Heart right ventricle (tissue), 16 donors: Measurements from ENCODE around the gene MAP3K7. TPM values are rescaled to one million over a fixed set of nuclear protein-coding genes. Genes with fewer than 3 reads are reported as not detected.

Source experiments
- ATAC-seq, 8 donors: fragments of 200-7000 bp; cut with Tn5 transposase; one replicate each; pipeline ENCODE4 v1.9.1; 2020; ENCODE audit warnings: mild to moderate bottlenecking in 8 of 8, moderate library complexity in 8 of 8, moderate number of reproducible peaks in 1 of 8
- DNase-seq, 2 donors: peaks; one replicate each; pipeline ENCODE4 v3.0.0-alpha.2; 2020
- H3K27ac ChIP-seq, 10 donors: fragments of 200-600 bp; sonication (generic) in 2 of 10; one replicate each; pipeline versions ENCODE4 v1.5.0 to v1.8.0; 2020 to 2022; ENCODE audit warnings: mild to moderate bottlenecking in 3 of 10
- H3K27me3 ChIP-seq, 7 donors: fragments of 200-600 bp; one replicate each; pipeline ENCODE4 v1.8.0; 2021 to 2022; ENCODE audit warnings: mild to moderate bottlenecking in 2 of 7
- H3K36me3 ChIP-seq, 9 donors: fragments of 200-600 bp; sonication (generic) in 1 of 9; one replicate each; pipeline versions ENCODE4 v1.5.0 to v1.8.0; 2020 to 2022; ENCODE audit warnings: mild to moderate bottlenecking in 2 of 9
- H3K4me1 ChIP-seq, 9 donors: fragments of 200-600 bp; sonication (generic) in 1 of 9; one replicate each; pipeline versions ENCODE4 v1.5.0 to v1.8.0; 2020 to 2022; ENCODE audit warnings: mild to moderate bottlenecking in 4 of 9
- H3K4me3 ChIP-seq, 10 donors: fragments of 200-600 bp; sonication (generic) in 2 of 10; one replicate each; pipeline versions ENCODE4 v1.5.0 to v1.8.0; 2020 to 2022; ENCODE audit warnings: mild to moderate bottlenecking in 7 of 10, moderate library complexity in 2 of 10
- H3K9me3 ChIP-seq, 11 donors: fragments of 200-600 bp in 10 of 11; sonication (generic) in 2 of 11; one replicate each; pipeline versions ENCODE4 v1.5.0 to v1.8.0; 2013 to 2022; ENCODE audit warnings: mild to moderate bottlenecking in 2 of 11, control low read depth in 1 of 11, moderate library complexity in 1 of 11
- WGBS, 2 donors: extraction: QIAGEN DNeasy Blood & Tissue Kit; methylation state at CpG; one replicate each; pipeline ENCODE4 v1.1.7; 2013; ENCODE audit warnings: inconsistent platforms in 1 of 2; 5-methylcytosine and 5-hydroxymethylcytosine counted together
- intact Hi-C, 10 donors: fragments of 100-400 bp; cut with DNase I; formaldehyde crosslinking; loops; one replicate each; pipeline versions ENCODE4 v1.11.1 to v1.14.2; 2022
- long read RNA-seq, 3 donors: library from polyadenylated mRNA; unstranded; transcript quantifications; one replicate each; pipeline ENCODE4 v2.0.0, GENCODE V29; 2020 to 2021
- polyA plus RNA-seq, 2 donors: library from polyadenylated mRNA; stranded (reverse); fragments of 200-250 nt; gene quantifications; one replicate each; pipeline ENCODE4 v1.2.3, GENCODE V29; 2013
- total RNA-seq, 10 donors: library from RNA; stranded (reverse); fragmentation: NEBNext Ultra II Directional in 3 of 10; extraction: Animal tissue kit (Norgen Biotek cat#: 25700) in 3 of 10; gene quantifications; one replicate each; pipeline versions ENCODE4 v1.2.1 to v1.2.4, GENCODE V29; 2021 to 2023
- TF ChIP-seq, protein P1 (sequence below), 9 donors: fragments of 200-600 bp; sonication (generic) in 2 of 9; IDR thresholded peaks; one replicate each; pipeline versions ENCODE4 v1.5.0 to v1.8.0; 2021 to 2022; ENCODE audit warnings: antibody characterized with exemption in 9 of 9, mild to moderate bottlenecking in 5 of 9, moderate library complexity in 1 of 9
- donor health status: Arrhythmogenic right ventricular cardiomyopathy.
- donor health status: ischemic (EF 13 %, LVEDD 7.1; RV severe dilation, severe dysfunction).
- donor health status: healthy with polysubstance abuse.
- donor health status: DM: no; HTN: yes; CAD: no.
- donor health status: DM: no; HTN: no; CAD: no.
- donor health status: ischemic (EF 25% LVEDD 6.9; RV normal size, moderate dysfunction).
- donor health status: ischemic (EF 25% LVEDD 5.7; RV mildly dilated, moderate dysfunction).
- donor health status: healthy.
- donor health status: DM: yes; HTN: yes; CAD: no.
- donor health status: Ischemic cardiomyopathy.
- donor health status: ischemic (EF 35%, LVEDD 5.7; RV mildly dilated, moderate dysfunction).
- donor health status: nonischemic (EF 11% LVEDD 7.7; RV severe dilation, severe dysfunction).
- donor health status: DM: yes; HTN: yes; CAD: no.
- donor health status: PGD.
- donor health status: ischemic (EF 29% LVEDD 5.4; RV normal size, mild dysfunction).
- donor health status: nonischemic (EF 23%, LVEDD 6.1; RV moderate dilation, normal function).

The MAP3K7 gene
- total RNA-seq (10 to 100 TPM; 15.6 to 29.3 (median 20.5) TPM), polyA plus RNA-seq (10 to 100 TPM in 1 of 2 donors, 1 to 10 TPM in 1; 7.5 to 14.6 TPM)
- long read RNA-seq, donor 1, full-length matches to known transcripts = 38 of 48 reads
- long read RNA-seq, donor 1, partial matches to known transcripts = 1 of 48 reads
- long read RNA-seq, donor 1, other reads (novel, unspliced or antisense) = 9 of 48 reads
- long read RNA-seq, donor 2, full-length matches to known transcripts = 53 of 67 reads
- long read RNA-seq, donor 2, partial matches to known transcripts = 3 of 67 reads
- long read RNA-seq, donor 2, other reads (novel, unspliced or antisense) = 11 of 67 reads
- long read RNA-seq, donor 3, full-length matches to known transcripts = 133 of 183 reads
- long read RNA-seq, donor 3, partial matches to known transcripts = 7 of 183 reads
- long read RNA-seq, donor 3, other reads (novel, unspliced or antisense) = 43 of 183 reads

DNA sequence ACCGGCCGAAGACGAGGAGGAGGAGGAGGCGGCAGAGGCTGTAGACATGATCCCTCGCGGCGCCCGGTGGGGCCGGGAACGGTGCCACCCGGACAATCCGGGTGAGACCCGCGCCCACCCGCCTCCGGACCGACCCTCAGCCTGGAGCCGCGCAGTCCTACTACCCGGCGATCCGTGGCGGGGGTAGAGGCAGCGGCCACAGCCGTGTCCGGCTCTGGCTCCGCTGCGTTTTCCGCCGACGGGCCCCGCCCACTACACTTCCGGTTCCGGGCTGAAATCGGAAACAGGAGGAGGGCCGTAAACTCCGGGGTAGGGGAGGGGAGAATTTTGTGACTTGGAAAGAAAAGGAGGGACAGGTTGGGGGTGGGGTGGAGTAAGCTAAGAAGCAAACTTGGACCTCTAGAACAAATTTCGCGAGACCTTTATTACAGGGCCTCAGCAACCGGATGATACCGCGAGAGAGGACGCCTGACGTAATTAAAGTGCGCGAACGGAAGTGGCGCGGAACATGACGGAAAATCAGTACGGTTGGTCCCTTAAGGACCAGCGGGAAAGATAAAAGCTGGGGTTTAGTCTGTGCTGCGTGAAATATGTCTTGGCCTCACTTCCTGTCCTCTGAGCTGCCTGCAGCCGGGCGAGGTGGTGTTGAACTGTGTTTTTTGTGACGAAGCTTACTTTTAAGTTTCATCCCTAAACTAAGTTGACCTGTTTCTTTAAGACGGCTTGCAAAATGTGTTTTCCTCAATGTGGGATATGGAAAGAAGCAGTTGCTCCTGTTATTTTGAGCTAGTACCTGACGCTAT lies at the start of gene MAP3K7:
Gene MAP3K7 (minus strand): TSS at position 237 of the 803 bp plus-strand sequence. CDS start 189 bp downstream, at position 48.
- Histone ChIP-seq H3K4me3 (peak within 1 kb of the TSS; percentile 81 to 100 (median 95)), H3K36me3 (no peaks in the 10 kb centered on the region), H3K9me3 (no peaks in the 10 kb centered on the region), H3K27ac (peak within 1 kb of the TSS; percentile 78 to 96 (median 92)), H3K27me3 (peaks cover 0 to 10% (median 0%) of the 10 kb centered on the region in 7 donors), H3K4me1 (peaks cover 0 to 46% (median 36%) of the 10 kb centered on the region in 9 donors)
- intact Hi-C loops = no loop called here
- DNase-seq (peak; percentile 89 to 95), ATAC-seq (peak; percentile 97 to 98 (median 98))
- WGBS, 2 donors = 1% methylated on average over 54 to 58 of the region's 58 CpGs
- TF ChIP-seq, protein P1, sequence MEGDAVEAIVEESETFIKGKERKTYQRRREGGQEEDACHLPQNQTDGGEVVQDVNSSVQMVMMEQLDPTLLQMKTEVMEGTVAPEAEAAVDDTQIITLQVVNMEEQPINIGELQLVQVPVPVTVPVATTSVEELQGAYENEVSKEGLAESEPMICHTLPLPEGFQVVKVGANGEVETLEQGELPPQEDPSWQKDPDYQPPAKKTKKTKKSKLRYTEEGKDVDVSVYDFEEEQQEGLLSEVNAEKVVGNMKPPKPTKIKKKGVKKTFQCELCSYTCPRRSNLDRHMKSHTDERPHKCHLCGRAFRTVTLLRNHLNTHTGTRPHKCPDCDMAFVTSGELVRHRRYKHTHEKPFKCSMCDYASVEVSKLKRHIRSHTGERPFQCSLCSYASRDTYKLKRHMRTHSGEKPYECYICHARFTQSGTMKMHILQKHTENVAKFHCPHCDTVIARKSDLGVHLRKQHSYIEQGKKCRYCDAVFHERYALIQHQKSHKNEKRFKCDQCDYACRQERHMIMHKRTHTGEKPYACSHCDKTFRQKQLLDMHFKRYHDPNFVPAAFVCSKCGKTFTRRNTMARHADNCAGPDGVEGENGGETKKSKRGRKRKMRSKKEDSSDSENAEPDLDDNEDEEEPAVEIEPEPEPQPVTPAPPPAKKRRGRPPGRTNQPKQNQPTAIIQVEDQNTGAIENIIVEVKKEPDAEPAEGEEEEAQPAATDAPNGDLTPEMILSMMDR (IDR thresholded peaks at IDR 0.05) = no peak

DNA sequence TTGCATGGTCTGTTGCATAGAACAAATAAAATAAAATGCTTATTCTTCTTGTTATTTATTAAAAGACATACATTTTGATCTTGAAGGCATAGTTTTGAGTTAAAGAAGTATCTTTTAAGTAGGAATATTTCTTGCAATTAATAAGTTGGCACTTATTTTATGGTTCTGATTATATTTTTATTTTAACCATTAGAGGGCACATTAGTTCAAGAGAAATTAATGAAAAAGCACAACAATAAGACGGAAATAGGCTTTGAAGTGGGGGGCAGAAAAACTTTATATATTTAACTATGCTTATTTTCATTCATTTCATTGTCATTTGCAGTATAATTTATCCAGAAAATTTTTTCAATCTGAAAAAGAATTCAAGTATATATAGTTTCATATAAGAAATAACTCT lies 44.2 kb upstream of the MAP3K7 start:
- Histone ChIP-seq H3K4me3 (no peak overlapping the region), H3K4me1 (no peaks in the 10 kb centered on the region), H3K36me3 (no peaks in the 10 kb centered on the region), H3K27me3 (peaks cover 0 to 6% (median 0%) of the 10 kb centered on the region in 7 donors), H3K9me3 (no peaks in the 10 kb centered on the region), H3K27ac (no peak overlapping the region)
- no peak for ATAC-seq
- no peak for DNase-seq
- TF ChIP-seq, protein P1 (IDR thresholded peaks at IDR 0.05) = peak in 1 of 9 donors; percentile 9
- WGBS, 2 donors = 26 to 42% methylated on average over 1 of the region's 1 CpG
- intact Hi-C loops = no loop called here

DNA sequence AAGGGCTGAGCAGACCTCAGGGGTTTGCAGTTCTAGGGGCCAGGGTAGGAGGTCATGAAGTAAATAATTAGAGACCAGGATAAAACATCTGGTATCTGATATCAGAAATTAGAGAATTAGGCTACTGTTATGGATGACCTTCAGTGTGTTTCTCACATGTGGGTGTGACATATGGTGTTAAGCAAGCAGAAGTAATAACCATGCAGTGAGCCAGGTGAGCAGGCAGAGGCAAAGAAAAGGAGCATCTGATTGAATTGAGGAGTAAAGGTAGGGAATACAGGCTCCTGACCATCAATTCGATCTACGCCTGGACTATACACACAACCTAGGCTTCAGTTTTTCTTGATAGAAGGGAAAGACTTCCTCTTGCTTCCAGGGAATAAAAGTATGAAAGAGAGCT lies 34.7 kb upstream of the MAP3K7 start:
- DNase-seq (no peak), ATAC-seq (no peak)
- Histone ChIP-seq H3K27me3 (peaks cover 0 to 49% (median 30%) of the 10 kb centered on the region in 7 donors), H3K4me1 (no peaks in the 10 kb centered on the region), H3K4me3 (no peak overlapping the region), H3K9me3 (peaks cover 0 to 6% (median 0%) of the 10 kb centered on the region in 11 donors), H3K36me3 (no peaks in the 10 kb centered on the region), H3K27ac (no peak overlapping the region)
- intact Hi-C loops = no loop called here
- TF ChIP-seq, protein P1 (IDR thresholded peaks at IDR 0.05) = no peak
- 95 to 96% methylated on average over 2 of the region's 2 CpGs for WGBS, 2 donors

DNA sequence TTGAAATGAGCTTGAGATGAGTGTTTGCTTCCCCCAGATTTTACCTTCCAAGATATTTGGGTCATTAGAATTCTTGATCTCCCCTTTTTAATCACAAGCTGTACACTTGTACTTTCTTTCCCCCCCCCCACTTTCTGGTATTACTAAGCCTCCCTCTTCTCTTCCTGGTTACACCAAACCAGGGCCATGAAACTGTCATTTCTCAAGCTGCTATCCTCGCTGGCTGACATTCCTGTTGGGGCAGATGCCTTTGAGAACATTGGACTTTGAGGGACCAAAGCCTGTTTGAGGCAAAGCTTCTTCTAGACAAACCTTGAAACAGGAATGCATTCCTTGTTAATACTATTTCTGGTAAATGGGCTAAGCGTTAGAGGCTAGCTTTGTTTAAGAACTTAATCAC lies 32.3 kb upstream of the MAP3K7 start:
- no peak for ATAC-seq
- DNase-seq = no peak

More for the DNA sequence above, 32.3 kb upstream of the MAP3K7 start:
- TF ChIP-seq, protein P1 (IDR thresholded peaks at IDR 0.05) = no peak
- Histone ChIP-seq H3K27ac (no peak overlapping the region), H3K4me3 (no peak overlapping the region), H3K9me3 (no peaks in the 10 kb centered on the region), H3K4me1 (no peaks in the 10 kb centered on the region), H3K36me3 (no peaks in the 10 kb centered on the region), H3K27me3 (peaks cover 0 to 72% (median 35%) of the 10 kb centered on the region in 7 donors)
- intact Hi-C loops = no loop called here
- whole genome bisulfite sequencing, 2 donors = 70 to 81% methylated on average over 2 of the region's 2 CpGs
